GM12892 (cell line): Measurements from ENCODE around the gene CRYBA2. TPM values are rescaled to one million over a fixed set of nuclear protein-coding genes. Genes with fewer than 3 reads are reported as not detected.

Experiments used
- DNase-seq: peaks from one replicate; pipeline ENCODE4 v3.0.0; 2011; ENCODE audit not compliant: insufficient read length
- FAIRE-seq: peaks from 2 replicates; lab custom pipeline; 2011; peaks lifted over from hg19 to GRCh38; lab: Jason Lieb, UNC
- POLR2A ChIP-seq: IDR thresholded peaks from 2 replicates; pipeline ENCODE4 v1.6.1; 2011; ENCODE audit warnings: low read depth, low read length, control low read depth
- POLR2AphosphoS5 ChIP-seq: IDR thresholded peaks from 2 replicates; pipeline ENCODE4 v1.6.1; 2011; ENCODE audit warnings: low read depth, low read length, control low read depth
- TAF1 ChIP-seq: IDR thresholded peaks from 2 replicates; pipeline ENCODE4 v1.6.1; 2011; ENCODE audit warnings: low read depth, mild to moderate bottlenecking, control low read depth, low read length, borderline replicate concordance
- polyA plus RNA-seq: library from polyadenylated mRNA; unstranded; fragments of >200 nt; gene quantifications from one replicate; pipeline ENCODE4 v1.2.1, GENCODE V29; 2012; ENCODE audit warnings: missing spikeins, inconsistent platforms; ENCODE audit not compliant: missing spikeins

The CRYBA2 gene, protein sequence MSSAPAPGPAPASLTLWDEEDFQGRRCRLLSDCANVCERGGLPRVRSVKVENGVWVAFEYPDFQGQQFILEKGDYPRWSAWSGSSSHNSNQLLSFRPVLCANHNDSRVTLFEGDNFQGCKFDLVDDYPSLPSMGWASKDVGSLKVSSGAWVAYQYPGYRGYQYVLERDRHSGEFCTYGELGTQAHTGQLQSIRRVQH
- polyA plus RNA-seq: not detected

DNA sequence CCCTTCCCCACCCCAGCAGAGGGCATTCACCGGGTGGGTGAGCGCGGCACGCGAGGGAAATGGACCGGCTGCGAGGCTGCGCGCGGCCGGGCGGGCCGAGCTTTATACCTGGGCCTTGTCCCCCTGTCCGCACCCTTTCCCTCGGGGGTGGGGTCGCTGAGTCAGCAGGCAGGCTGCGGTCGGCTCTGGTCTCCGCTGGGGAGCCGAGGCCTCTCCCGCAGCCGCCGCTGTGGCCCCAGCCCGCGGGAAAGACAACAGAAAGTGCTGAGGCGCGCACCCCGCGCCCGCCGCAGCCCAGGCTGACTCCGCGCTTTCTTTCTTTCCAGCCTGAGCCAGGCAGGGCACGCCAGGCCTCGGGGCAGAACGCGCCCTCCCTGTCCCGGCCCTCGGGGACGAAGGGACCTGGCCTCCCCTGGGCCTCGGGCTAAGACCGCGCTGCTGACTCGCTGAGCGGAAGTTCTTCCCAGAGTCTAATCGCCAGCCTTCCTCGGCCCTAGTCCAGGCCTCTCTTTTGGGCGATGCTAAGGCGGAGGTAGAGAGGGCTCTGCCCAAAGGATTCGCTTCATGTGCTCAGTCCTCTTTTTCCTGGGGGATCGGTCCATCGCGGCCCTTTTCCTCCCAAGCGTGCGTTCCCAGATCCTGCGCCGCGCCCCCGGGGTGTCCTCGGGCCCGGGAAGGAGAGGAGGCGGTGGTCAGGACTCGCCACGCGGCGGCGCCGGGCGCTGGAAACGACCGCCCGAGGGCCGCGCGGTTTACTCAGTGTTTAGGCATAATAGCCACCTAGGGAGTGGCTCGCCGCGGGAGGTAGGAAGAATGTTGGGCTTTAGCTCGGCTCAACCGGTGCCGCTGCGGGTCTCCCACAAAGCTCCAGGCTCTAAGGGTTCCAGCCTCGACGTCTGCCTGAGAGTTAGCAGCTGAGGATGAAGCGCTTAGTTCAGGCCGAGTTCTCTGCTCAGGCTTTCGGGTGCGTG is at the start of gene CRYBA2:
Gene CRYBA2 (minus strand): TSS at position 78 of the 971 bp plus-strand sequence. CDS start 246 bp downstream, outside the sequence.
- DNase-seq (no peak), FAIRE-seq (no peak)
- TF ChIP-seq POLR2A (no peak), TAF1 (no peak), POLR2AphosphoS5 (no peak)

DNA sequence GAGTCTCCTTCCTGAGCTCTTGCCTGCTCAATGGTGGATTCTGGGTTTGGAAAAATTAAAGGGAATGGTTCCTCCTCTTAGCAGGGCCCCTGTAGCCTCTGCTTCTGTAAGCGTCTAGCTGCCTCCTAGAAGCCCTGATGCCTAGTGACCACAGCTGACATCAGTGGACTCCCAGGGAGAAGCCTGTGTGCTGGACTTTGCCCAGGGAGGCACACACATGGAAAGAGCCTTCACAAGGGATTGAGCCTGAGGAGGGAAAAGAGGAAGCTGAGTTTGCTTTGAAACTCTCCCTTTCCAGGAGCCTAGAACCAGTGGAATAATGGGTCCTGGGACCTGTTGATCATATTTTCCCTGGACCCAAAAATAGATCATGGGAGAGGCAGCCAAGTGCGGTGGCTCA is 49.5 kb upstream of the CRYBA2 start:
- no peak for TF ChIP-seq POLR2A
- no peak for FAIRE-seq
- DNase-seq: no peak

DNA sequence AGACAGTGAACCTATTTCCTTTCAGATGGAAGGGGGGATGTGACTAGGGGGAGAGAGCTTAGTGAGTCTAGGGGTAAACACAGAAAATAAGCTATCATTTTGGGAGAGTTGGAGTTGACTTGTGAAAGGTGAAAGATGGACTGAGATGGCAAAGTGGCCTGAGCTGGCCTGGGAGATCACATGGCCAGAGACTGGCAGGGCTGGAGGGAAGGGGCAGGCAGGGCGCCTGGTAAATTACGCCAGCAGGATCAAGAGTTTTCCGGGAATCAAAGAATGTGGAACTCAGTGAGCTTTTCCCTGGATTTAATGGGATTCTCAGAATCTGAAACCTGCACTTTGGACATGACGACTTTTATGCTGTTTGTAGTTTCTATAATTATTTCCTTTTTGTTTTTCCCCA is 48.9 kb upstream of the CRYBA2 start:
- DNase-seq (no peak), FAIRE-seq (no peak)
- TF ChIP-seq POLR2A: no peak
- no peak for TF ChIP-seq POLR2AphosphoS5
- no peak for TF ChIP-seq TAF1

DNA sequence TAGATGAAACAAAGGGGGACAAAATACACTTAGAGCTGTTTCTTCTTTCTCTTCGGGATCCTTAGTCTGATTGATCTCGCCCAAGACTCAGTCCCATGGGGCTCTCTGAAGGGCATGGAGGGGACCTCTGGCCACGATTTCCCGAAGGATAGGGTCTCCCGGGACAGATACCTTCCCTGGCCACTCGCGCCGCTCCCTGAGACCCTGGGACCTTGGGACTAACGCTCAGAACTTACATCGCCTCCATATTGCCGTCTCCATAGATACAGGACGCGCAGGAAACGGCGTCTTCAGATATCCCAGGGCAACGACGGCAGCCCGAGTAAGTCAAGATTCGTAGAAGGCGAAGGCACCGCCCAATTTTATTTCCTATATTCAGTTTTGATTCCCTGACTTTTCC is 48.0 kb upstream of the CRYBA2 start, which contains the start of gene CFAP65:
Gene CFAP65 (minus strand): TSS at position 265 of the 400 bp plus-strand sequence. CDS start 2,468 bp downstream, outside the sequence.
- no peak for DNase-seq

DNA sequence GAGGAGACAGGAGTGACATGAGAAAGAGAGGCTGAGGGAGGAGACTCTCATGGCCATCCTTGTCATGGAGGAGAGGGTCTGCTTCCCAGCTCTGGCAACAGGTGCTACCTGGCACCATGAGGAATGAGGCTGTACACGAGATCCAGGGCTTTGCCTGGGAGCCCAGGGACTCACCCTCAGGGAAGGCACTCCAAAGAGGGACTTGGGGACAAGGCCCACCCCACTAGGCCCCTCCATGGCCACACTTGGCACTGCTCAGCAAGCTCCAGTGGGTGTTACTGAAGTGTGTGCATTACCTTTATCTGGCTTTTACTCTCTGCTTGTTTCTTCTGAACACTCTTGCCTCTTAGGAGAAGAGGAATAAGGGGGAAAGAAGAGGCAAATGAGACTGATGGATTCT is 45.4 kb upstream of the CRYBA2 start:
- FAIRE-seq: no peak
- no peak for DNase-seq
- no peak for TF ChIP-seq TAF1
- TF ChIP-seq POLR2AphosphoS5: no peak
- TF ChIP-seq POLR2A: no peak

More for the DNA sequence above, 48.0 kb upstream of the CRYBA2 start, which contains the start of gene CFAP65:
- TF ChIP-seq TAF1 (no peak), POLR2A (no peak), POLR2AphosphoS5 (no peak)
- FAIRE-seq: no peak

DNA sequence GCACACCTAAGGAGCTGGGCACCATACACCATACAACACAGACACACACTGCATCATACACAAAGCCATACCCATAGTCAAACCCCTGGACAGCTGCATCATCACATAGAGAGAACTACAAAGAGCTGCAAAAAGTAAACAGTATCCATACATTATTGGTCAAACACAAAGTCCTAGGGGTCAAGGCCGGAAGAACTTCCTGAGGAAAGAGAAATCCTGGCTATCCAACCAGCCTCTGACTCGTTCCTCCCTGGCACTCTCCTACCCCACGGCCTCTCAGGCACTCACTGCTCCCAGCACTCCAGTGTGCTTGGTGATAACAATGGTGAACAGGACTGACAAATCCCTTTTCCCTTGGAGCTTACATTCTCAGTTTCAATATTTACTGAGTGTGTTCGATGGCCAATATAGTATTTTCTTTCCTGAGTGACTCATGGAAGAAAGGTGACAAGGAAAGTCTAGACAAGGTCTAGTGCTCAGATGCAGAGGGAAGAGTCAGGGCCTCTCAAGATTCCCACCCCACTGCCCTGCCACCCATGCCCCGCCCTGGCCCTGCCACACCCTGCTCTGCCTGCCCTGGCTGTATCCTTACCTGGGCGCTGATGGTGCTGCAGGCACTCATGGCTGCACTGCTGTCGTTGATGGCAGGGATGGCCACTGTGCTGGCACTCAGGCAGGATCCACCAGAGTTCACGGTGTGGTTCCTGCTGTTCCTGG is 44.7 kb upstream of the CRYBA2 start:
- FAIRE-seq: no peak
- no peak for DNase-seq
- no peak for TF ChIP-seq TAF1
- no peak for TF ChIP-seq POLR2AphosphoS5

DNA sequence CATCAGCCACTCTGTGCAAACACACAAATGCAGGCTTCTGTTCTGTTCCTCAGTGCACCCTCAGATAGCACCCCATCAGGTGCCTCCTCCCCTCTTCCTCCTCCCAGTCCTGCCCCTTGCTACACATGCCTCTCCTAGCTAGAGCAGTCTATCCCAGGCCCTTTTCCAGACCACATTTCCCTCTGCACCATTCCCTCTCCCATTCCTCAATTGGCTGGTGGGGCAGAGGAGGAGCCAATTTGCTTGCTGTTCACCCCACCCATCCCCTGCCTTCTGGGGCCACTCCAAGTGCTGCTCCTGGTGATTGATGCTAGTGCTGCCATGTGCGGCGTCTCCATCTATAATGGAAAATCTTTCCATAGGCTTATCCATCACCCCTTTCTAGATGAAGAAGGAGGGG is 42.7 kb upstream of the CRYBA2 start:
- DNase-seq (no peak), FAIRE-seq (no peak)
- TF ChIP-seq TAF1 (no peak), POLR2AphosphoS5 (no peak), POLR2A (no peak)

DNA sequence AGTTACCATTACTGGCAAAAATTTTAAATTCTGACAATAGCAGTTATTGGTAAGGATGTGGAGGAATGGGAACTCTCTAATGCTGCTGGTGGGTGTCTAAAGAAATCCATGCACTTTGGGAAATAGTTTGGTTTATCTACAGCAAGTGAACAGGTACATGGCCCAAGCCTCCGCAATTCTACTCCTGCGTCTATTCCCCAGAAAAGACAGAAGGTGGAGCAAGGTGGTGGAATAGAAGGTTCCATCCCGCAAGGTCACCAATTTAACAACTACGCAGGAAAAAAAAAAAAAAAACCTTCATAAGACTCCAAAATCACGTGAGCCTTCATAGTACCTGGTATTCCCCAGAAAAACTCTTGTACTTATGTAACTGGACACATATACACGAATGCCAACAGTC is 41.6 kb upstream of the CRYBA2 start:
- TF ChIP-seq POLR2AphosphoS5: no peak
- TF ChIP-seq TAF1: no peak
- no peak for TF ChIP-seq POLR2A
- FAIRE-seq: no peak
- DNase-seq: no peak

DNA sequence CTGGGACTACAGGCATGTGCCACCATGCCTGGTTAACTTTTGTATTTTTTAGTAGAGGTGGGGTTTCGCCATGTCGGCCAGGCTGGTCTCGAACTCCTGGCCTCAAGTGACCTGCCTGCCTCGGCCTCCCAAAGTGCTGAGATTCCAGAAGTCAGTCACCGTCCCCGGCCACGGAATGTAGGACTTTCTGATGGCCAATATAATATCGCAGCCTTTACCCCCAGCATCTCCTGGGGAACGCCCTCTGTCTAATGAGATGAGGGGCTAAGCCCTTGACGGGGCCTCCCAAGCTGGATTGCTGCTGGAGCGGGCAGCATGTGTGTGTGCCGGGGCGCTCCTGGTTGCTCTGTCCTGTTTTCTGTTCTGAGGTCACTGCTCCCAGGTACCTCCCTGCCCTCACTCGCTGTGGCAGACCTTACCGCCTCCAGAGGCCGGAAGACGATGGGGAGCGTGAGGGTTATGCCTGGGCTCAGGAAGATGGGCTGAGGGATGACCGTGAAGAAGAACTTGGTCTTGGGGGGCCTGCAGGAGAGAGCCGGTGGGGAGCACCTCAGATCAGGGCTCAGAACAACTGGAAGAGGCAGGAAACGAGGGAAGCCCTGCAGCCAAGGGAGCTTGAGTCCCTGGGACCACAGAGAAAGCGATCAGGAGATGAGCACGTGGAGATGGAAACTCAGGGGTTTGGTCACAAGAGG is 39.0 kb upstream of the CRYBA2 start:
- TF ChIP-seq POLR2A (no peak), TAF1 (no peak), POLR2AphosphoS5 (no peak)
- DNase-seq (no peak), FAIRE-seq (no peak)

DNA sequence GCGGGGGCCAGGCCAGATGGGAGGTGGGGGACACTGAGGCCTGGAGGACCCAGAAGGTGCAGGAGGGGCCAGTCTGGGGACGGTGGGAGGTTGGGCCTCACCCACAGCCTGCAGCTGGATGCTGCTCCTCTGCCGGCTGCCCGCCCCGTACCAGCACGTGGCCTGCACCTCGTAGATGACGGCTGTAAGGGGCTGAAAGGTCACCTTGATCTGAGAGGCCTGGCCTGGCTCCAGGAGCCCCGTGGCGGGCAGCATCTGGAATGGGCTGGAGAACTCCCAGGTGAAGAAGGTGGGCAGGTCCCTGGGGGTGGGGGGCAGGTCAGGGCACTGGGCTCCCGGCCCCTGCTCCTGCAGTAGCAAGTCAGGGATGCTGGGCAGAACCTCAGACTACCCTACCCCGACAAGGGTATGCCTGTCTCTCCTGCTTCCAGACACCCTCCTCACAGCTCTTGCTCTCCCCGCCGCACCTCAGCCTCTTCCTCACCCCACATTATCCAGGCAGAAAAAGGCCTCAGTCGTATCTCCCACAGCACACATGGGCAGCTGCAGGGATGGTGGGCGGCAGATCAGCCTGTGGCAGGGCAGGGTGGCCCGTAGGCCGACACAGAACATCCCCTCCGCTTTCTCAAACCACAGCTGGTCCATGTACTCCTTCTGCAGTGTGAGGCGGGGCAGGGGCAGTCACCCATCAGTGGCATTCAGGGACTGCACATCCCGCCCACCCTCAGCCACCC is 38.0 kb upstream of the CRYBA2 start:
- DNase-seq (no peak), FAIRE-seq (no peak)
- TF ChIP-seq TAF1 (no peak), POLR2A (no peak)
